IMR-90 (cell line): ENCODE data around the gene SPON1.

Experiments
- CEBPB ChIP-seq: IDR thresholded peaks from 2 replicates; pipeline ENCODE4 v1.6.1; 2012; ENCODE audit warnings: low read depth, low read length, improper control_type of control experiment
- MAFK ChIP-seq: IDR thresholded peaks from 2 replicates; pipeline ENCODE4 v1.6.1; 2012; ENCODE audit warnings: low read depth, low read length, improper control_type of control experiment
- POLR2A ChIP-seq: IDR thresholded peaks from 2 replicates; pipeline ENCODE4 v1.6.1; 2012; ENCODE audit warnings: mild to moderate bottlenecking, low read depth, low read length
- RCOR1 ChIP-seq: IDR thresholded peaks from 2 replicates; pipeline ENCODE4 v1.6.1; 2012; ENCODE audit warnings: mild to moderate bottlenecking, low read length, improper control_type of control experiment; ENCODE audit not compliant: insufficient replicate concordance
- SMC3 ChIP-seq: fragments of 150-350 bp; IDR thresholded peaks from 2 replicates; pipeline ENCODE4 v1.6.1; 2016; ENCODE audit warnings: low read depth, mild to moderate bottlenecking, antibody characterized with exemption, low read length, moderate library complexity
- TF ChIP-seq, protein P1 (sequence below): conservative IDR thresholded peaks from 2 replicates; pipeline ENCODE4 v1.5.1; 2012; ENCODE audit warnings: mild to moderate bottlenecking, low read depth, low read length, improper control_type of control experiment
- TF ChIP-seq, protein P2 (sequence below): fragments of 150-350 bp; IDR thresholded peaks from 2 replicates; pipeline ENCODE4 v1.6.1; 2017; ENCODE audit warnings: mild to moderate bottlenecking, antibody characterized with exemption, low read length, low read depth
- TF ChIP-seq, protein P3 (sequence below): fragments of 150-350 bp; IDR thresholded peaks from 2 replicates; pipeline ENCODE4 v1.6.1; 2016; ENCODE audit warnings: low read depth, mild to moderate bottlenecking, low read length, moderate library complexity, borderline replicate concordance

DNA sequence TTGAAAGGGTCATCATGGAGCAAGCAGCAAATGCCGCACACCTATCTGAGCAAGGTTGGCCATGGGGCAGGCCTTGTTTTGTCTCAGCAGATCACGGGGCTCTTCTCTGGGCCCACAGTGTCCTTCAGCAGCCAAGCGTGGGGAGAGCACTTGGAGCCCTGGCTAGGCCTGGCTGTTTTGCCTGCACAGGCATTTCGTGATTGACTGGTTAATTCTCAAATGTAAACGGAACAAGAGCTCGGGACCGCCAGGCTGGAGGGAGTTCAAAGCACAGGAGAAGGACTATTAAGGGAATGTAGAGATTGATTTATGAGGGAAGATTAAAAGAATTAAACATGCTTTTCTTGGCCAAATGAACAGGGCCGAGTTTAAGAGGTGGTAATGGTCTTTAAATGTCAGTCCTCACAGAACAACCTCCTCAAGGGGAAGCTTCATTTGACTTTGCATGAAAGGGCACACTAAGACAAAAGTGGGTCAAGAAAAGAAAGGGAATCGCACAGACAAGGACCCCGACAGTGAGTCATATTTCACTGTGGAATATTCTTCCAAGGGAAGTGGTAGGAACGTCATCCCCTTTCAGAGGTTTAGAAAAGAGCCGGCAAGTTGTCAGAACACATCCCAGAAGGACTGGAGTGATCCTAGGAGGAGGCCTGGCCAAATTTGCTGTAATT, 20.7 kb downstream of the SPON1 start:
- TF ChIP-seq, protein P1, sequence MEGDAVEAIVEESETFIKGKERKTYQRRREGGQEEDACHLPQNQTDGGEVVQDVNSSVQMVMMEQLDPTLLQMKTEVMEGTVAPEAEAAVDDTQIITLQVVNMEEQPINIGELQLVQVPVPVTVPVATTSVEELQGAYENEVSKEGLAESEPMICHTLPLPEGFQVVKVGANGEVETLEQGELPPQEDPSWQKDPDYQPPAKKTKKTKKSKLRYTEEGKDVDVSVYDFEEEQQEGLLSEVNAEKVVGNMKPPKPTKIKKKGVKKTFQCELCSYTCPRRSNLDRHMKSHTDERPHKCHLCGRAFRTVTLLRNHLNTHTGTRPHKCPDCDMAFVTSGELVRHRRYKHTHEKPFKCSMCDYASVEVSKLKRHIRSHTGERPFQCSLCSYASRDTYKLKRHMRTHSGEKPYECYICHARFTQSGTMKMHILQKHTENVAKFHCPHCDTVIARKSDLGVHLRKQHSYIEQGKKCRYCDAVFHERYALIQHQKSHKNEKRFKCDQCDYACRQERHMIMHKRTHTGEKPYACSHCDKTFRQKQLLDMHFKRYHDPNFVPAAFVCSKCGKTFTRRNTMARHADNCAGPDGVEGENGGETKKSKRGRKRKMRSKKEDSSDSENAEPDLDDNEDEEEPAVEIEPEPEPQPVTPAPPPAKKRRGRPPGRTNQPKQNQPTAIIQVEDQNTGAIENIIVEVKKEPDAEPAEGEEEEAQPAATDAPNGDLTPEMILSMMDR, result no peak
- TF ChIP-seq POLR2A (no peak), MAFK (no peak), RCOR1 (no peak), SMC3 (no peak), CEBPB (no peak)
- TF ChIP-seq, protein P2, sequence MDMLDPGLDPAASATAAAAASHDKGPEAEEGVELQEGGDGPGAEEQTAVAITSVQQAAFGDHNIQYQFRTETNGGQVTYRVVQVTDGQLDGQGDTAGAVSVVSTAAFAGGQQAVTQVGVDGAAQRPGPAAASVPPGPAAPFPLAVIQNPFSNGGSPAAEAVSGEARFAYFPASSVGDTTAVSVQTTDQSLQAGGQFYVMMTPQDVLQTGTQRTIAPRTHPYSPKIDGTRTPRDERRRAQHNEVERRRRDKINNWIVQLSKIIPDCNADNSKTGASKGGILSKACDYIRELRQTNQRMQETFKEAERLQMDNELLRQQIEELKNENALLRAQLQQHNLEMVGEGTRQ, result no peak
- TF ChIP-seq, protein P3, sequence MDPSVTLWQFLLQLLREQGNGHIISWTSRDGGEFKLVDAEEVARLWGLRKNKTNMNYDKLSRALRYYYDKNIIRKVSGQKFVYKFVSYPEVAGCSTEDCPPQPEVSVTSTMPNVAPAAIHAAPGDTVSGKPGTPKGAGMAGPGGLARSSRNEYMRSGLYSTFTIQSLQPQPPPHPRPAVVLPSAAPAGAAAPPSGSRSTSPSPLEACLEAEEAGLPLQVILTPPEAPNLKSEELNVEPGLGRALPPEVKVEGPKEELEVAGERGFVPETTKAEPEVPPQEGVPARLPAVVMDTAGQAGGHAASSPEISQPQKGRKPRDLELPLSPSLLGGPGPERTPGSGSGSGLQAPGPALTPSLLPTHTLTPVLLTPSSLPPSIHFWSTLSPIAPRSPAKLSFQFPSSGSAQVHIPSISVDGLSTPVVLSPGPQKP, result no peak
